ENCODE results near the gene UNC5B. TPM values are rescaled to one million over a fixed set of nuclear protein-coding genes. Genes with fewer than 3 reads are reported as not detected.

UNC5B gene
- total RNA-seq, 1 donor from 2014 or later = not detected

- POLR2A ChIA-PET = interaction anchor here (0.9 kb wide), 1 partner anchor 9 kb away, joined by 3 read pairs; no protein-coding TSS in a partner anchor
- CTCF ChIA-PET = interaction anchor here (1.5 kb wide), 1 partner anchor 9 kb away, joined by 4 read pairs; no protein-coding TSS in a partner anchor
- DNase-seq (peak; percentile 26), ATAC-seq (ENCODE audit: low read depth) (peak; percentile 76)
- intact Hi-C loops (cut with micrococcal nuclease) = loop anchor here (1.0 to 5.0 kb wide), 2 partner anchors 360 to 733 kb away; no protein-coding TSS in a partner anchor
- Mint-ChIP-seq H3K27ac (no peak overlapping the region), H3K9me3 (no peaks in the 10 kb centered on the region), H3K4me3 (no peak overlapping the region), H3K27me3 (peaks cover under 1% of the 10 kb centered on the region), H3K4me1 (peaks cover 4% of the 10 kb centered on the region), H3K36me3 (ENCODE audit: low read depth) (no peaks in the 10 kb centered on the region)
- TF ChIP-seq CTCF (IDR thresholded peaks at IDR 0.05) = no peak
Measured at GRCh38 chr10:71285180-71285545, 72.8 kb downstream of the UNC5B start.

GRCh38 chr10:71285986-71286385 lies 73.6 kb downstream of the UNC5B start:
- Mint-ChIP-seq H3K4me1 (peaks cover 4% of the 10 kb centered on the region), H3K27ac (no peak overlapping the region), H3K4me3 (no peak overlapping the region), H3K36me3 (ENCODE audit: low read depth) (no peaks in the 10 kb centered on the region), H3K27me3 (no peaks in the 10 kb centered on the region), H3K9me3 (no peaks in the 10 kb centered on the region)
- intact Hi-C loops (cut with micrococcal nuclease) = loop anchor here (1.0 to 5.0 kb wide), 2 partner anchors 361 to 734 kb away; no protein-coding TSS in a partner anchor
- CTCF ChIA-PET = interaction anchor here (1.5 kb wide), 1 partner anchor 10 kb away, joined by 4 read pairs; no protein-coding TSS in a partner anchor
- TF ChIP-seq CTCF (IDR thresholded peaks at IDR 0.05) = no peak
- DNase-seq = no peak
- POLR2A ChIA-PET = no interaction called here
- no peak for ATAC-seq (ENCODE audit: low read depth)

DNA sequence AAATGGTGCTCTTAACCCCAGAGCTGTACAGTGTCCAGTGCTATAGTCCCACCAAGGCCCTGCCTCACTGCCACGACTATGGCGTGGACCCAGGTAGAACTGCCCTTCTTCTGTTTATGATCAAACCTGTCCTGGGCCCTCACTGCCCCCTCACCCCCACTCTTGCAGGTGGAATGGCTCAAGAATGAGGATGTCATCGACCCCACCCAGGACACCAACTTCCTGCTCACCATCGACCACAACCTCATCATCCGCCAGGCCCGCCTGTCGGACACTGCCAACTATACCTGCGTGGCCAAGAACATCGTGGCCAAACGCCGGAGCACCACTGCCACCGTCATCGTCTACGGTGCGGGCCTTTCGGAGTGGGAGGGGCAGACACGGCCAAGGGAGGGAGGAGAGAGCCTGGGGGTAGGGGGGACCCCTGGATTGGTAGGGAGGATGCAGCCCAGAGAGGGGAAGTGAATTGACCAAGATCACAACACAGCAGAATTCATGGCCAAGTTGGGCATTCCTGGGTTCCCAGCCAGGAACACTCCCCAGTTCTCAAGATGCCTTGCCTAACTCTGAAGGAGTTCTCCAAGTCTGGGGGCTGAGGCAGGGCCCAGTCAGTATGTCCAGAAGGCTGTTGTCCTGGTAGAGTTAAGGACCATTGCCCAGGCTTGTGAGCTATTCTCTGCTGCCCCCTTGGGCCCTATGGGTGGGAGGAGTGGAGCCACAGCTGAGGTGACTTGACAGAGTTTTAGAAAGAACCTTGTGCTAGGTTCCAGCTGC lies 74.3 kb downstream of the UNC5B start:
- CTCF ChIA-PET = no interaction called here
- intact Hi-C loops (cut with micrococcal nuclease) = loop anchor here (5.0 kb wide), 1 partner anchor 734 kb away; no protein-coding TSS in a partner anchor
- no peak overlapping the region for H3K4me3 Mint-ChIP-seq
- no peaks in the 10 kb centered on the region for H3K27me3 Mint-ChIP-seq
- POLR2A ChIA-PET = no interaction called here
- H3K27ac Mint-ChIP-seq = no peak overlapping the region
- ATAC-seq (ENCODE audit: low read depth) = no peak
- peaks cover 4% of the 10 kb centered on the region for H3K4me1 Mint-ChIP-seq
- H3K36me3 Mint-ChIP-seq (ENCODE audit: low read depth) = no peaks in the 10 kb centered on the region
- no peaks in the 10 kb centered on the region for H3K9me3 Mint-ChIP-seq
- TF ChIP-seq CTCF (IDR thresholded peaks at IDR 0.05) = no peak
- no peak for DNase-seq

DNA sequence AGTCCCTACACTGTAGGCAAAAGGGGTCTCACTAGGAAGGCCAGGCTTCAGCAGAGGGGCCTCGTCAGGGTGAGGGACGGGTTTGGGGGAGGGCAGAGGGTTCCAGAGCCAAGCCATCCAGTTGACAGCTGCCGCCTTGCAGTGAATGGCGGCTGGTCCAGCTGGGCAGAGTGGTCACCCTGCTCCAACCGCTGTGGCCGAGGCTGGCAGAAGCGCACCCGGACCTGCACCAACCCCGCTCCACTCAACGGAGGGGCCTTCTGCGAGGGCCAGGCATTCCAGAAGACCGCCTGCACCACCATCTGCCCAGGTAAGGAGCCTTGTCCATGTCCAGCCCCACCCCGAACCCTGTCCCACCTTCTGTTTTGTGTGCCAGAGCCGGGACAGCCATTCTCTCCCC lies 75.1 kb downstream of the UNC5B start:
- Mint-ChIP-seq H3K4me1 (peaks cover 4% of the 10 kb centered on the region), H3K4me3 (no peak overlapping the region), H3K36me3 (ENCODE audit: low read depth) (no peaks in the 10 kb centered on the region), H3K27ac (no peak overlapping the region), H3K9me3 (no peaks in the 10 kb centered on the region), H3K27me3 (no peaks in the 10 kb centered on the region)
- intact Hi-C loops (cut with micrococcal nuclease) = loop anchor here (5.0 kb wide), 1 partner anchor 735 kb away; no protein-coding TSS in a partner anchor
- ChIA-PET POLR2A (no interaction called here), CTCF (no interaction called here)
- DNase-seq (no peak), ATAC-seq (ENCODE audit: low read depth) (no peak)
- no peak for TF ChIP-seq CTCF (IDR thresholded peaks at IDR 0.05)

DNA sequence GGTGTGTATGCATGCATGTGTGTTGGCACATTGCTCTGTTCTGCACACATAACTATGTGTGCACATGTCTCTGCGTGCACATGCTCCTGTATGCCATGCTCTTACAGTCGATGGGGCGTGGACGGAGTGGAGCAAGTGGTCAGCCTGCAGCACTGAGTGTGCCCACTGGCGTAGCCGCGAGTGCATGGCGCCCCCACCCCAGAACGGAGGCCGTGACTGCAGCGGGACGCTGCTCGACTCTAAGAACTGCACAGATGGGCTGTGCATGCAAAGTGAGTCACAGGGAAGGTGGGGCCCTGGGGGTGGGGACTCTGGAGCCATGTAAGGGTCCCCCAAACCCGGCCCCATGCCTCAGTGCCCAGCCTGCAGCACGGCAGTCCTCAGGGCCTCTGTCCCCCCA lies 76.1 kb downstream of the UNC5B start:
- no peaks in the 10 kb centered on the region for H3K9me3 Mint-ChIP-seq
- no peaks in the 10 kb centered on the region for H3K36me3 Mint-ChIP-seq (ENCODE audit: low read depth)
- no peak for TF ChIP-seq CTCF (IDR thresholded peaks at IDR 0.05)
- no peaks in the 10 kb centered on the region for H3K27me3 Mint-ChIP-seq
- DNase-seq (no peak), ATAC-seq (ENCODE audit: low read depth) (no peak)
- H3K4me1 Mint-ChIP-seq = peaks cover 4% of the 10 kb centered on the region
- ChIA-PET POLR2A (no interaction called here), CTCF (no interaction called here)
- H3K27ac Mint-ChIP-seq = no peak overlapping the region
- intact Hi-C loops (cut with micrococcal nuclease) = loop anchor here (5.0 kb wide), 1 partner anchor 736 kb away; no protein-coding TSS in a partner anchor
- no peak overlapping the region for H3K4me3 Mint-ChIP-seq

All from activated B cell treated with CpG ODN at 0.5 μM for 24 hours (primary cell).